Hepatocyte (in vitro differentiated cells): ENCODE results near the gene KCNC4.

ENCODE experiments used
- CTCF ChIP-seq: fragments of 200-600 bp; sonication (generic); IDR thresholded peaks from 2 replicates; pipeline ENCODE4 v1.5.1; 2016; ENCODE audit warnings: antibody characterized with exemption, mild to moderate bottlenecking; ENCODE audit not compliant: poor library complexity
- EZH2 ChIP-seq: fragments of 200-600 bp; sonication (generic); IDR thresholded peaks from 2 replicates; pipeline ENCODE4 v1.6.1; 2016; ENCODE audit warnings: antibody characterized with exemption, mild to moderate bottlenecking, borderline replicate concordance

DNA sequence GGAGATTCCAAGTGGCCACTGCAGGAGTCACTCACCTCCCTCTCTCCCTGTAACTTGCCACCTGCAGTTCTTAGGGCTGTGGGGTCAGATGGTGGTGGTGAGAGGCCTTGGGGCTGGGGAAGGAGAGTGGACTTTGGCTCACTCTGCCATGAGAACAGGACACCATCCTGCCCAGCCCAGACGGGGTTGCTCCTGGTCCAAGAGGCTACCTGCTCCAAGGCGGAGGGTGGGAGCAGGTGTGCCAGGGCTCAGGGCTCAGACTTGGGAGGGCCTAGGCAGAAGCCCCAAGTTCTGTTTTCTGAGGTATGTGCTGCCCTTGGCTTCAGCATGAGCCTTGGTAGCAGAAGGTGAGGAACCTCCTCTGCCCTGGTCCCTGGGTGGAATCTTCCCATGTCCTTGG, 11.4 kb upstream of the KCNC4 start:
- TF ChIP-seq CTCF (no peak), EZH2 (no peak)
